Neural crest cell (in vitro differentiated cells): ENCODE data around the gene REN. TPM values are rescaled to one million over a fixed set of nuclear protein-coding genes. Genes with fewer than 3 reads are reported as not detected.

Experiments
- DNase-seq: peaks from one replicate; pipeline ENCODE4 v3.0.0; 2021; ENCODE audit warnings: low read depth, mixed read lengths, low spot score
- H3K27ac Mint-ChIP-seq: one replicate; pipeline ENCODE4 v1.8.0; 2021; ENCODE audit warnings: mild to moderate bottlenecking, mixed read lengths; ENCODE audit not compliant: unreplicated experiment
- H3K27me3 Mint-ChIP-seq: 2 replicates; pipeline ENCODE4 v1.8.0; 2021; ENCODE audit warnings: low read depth, mild to moderate bottlenecking, mixed read lengths
- H3K36me3 Mint-ChIP-seq: 2 replicates; pipeline ENCODE4 v1.8.0; 2021; ENCODE audit warnings: low read depth, mild to moderate bottlenecking, mixed read lengths
- H3K4me1 Mint-ChIP-seq: 2 replicates; pipeline ENCODE4 v1.8.0; 2021; ENCODE audit warnings: mixed read lengths
- H3K4me3 Mint-ChIP-seq: one replicate; pipeline ENCODE4 v1.8.0; 2021; ENCODE audit warnings: mild to moderate bottlenecking, mixed read lengths
- H3K9me3 Mint-ChIP-seq: 2 replicates; pipeline ENCODE4 v1.8.0; 2021; ENCODE audit warnings: mixed read lengths
- CTCF ChIP-seq: fragments of 200-600 bp; sonication (generic); conservative IDR thresholded peaks from 2 replicates; pipeline ENCODE4 v1.5.0; 2021; ENCODE audit warnings: antibody characterized with exemption, mild to moderate bottlenecking
- total RNA-seq: library from RNA; stranded (reverse); gene quantifications from 2 replicates; pipeline ENCODE4 v1.2.1, GENCODE V29; 2021

Gene REN
- total RNA-seq, 1 donor from 2014 or later, result not detected

- Mint-ChIP-seq H3K4me3 (no peak overlapping the region), H3K9me3 (peaks cover 4% of the 10 kb centered on the region), H3K27me3 (peaks cover 28% of the 10 kb centered on the region), H3K27ac (no peak overlapping the region), H3K4me1 (no peaks in the 10 kb centered on the region), H3K36me3 (no peaks in the 10 kb centered on the region)
- no peak for TF ChIP-seq CTCF
- DNase-seq, result no peak
These were observed 5.6 kb upstream of the REN start for GRCh38 chr1:204171751-204172178.

DNA sequence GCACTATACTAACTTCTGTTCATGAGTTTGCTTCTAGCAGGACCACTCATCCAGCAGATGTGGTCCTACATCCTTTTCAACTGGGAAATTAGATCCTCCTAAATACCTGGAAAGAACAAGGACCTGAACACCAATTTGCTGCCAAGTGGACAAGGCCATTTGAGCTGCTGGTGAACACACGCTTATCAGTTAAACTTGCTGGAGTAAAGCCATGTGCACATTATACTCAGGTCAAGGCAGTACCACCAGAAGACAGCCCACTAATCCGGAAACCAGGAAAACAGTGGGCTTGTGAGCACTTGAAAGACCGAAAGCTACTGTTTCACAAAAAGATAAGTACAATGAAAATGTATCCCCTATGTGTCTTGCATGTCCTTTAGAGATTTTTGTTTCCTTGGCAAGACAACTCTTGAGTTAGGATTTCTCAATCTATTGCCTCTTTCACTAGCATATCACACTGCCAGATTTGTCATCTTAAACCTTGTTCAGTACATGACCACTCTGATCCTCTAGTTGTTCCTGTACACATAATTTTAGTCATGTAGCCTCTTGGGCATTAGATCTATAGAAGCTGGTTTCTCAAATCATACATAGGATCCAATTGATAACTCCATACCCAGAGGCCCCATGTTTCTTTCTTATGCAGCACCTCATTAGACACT, 4.5 kb upstream of the REN start:
- H3K4me3 Mint-ChIP-seq, result no peak overlapping the region
- H3K36me3 Mint-ChIP-seq, result no peaks in the 10 kb centered on the region
- H3K9me3 Mint-ChIP-seq, result peaks cover 4% of the 10 kb centered on the region
- no peaks in the 10 kb centered on the region for H3K4me1 Mint-ChIP-seq
- H3K27me3 Mint-ChIP-seq, result peaks cover 28% of the 10 kb centered on the region
- TF ChIP-seq CTCF, result no peak
- no peak overlapping the region for H3K27ac Mint-ChIP-seq
- no peak for DNase-seq

DNA sequence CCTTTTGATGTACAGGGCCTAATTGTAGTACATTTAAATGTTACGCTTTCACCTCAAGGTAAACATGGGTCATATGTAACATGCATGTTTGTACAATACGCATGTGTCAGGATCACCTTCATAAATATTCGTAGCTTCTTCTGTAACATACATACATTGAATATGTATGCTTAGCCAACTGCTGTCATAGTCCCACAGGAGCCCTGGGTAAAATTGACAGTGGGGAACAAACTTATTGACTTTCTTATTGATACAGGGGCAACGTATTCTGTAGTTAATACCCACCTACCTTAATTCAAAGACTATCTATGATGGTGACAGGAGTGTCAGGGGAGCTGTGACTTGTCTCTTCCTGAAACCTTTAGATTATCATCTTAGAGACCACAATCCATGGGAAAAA, 3.7 kb upstream of the REN start:
- H3K9me3 Mint-ChIP-seq, result peaks cover 4% of the 10 kb centered on the region
- H3K27ac Mint-ChIP-seq, result no peak overlapping the region
- H3K4me1 Mint-ChIP-seq, result no peaks in the 10 kb centered on the region
- no peak for TF ChIP-seq CTCF
- no peak for DNase-seq
- no peak overlapping the region for H3K4me3 Mint-ChIP-seq
- H3K27me3 Mint-ChIP-seq, result peaks cover 28% of the 10 kb centered on the region
- H3K36me3 Mint-ChIP-seq, result no peaks in the 10 kb centered on the region

DNA sequence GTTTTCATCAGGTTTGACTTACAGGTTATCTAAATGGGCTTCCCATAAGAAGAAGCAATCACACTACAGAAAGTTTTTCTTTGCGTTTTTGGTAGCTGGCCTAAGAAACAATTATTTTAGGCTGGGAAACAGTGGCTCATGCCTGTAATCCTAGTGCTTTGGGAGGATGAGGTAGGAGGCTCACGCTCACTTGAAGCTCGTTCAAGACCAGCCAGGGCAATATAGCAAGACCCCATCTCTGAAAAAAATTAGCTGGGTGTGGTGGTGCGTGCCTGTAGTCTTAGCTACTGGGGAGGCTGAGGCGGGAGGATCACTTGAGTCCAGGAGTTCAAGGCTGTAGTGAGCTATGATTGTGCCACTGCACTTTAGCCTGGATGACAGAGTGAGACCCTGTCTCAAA, 1.6 kb upstream of the REN start:
- peaks cover 13% of the 10 kb centered on the region for H3K27me3 Mint-ChIP-seq
- H3K36me3 Mint-ChIP-seq, result no peaks in the 10 kb centered on the region
- DNase-seq, result no peak
- no peak overlapping the region for H3K4me3 Mint-ChIP-seq
- no peaks in the 10 kb centered on the region for H3K4me1 Mint-ChIP-seq
- peaks cover 4% of the 10 kb centered on the region for H3K9me3 Mint-ChIP-seq
- TF ChIP-seq CTCF, result no peak
- no peak overlapping the region for H3K27ac Mint-ChIP-seq

- DNase-seq, result peak; percentile 85
- no peaks in the 10 kb centered on the region for H3K9me3 Mint-ChIP-seq
- H3K27ac Mint-ChIP-seq, result peak overlapping the region; percentile 88
- peak overlapping the region; percentile 58 for H3K4me3 Mint-ChIP-seq
- H3K36me3 Mint-ChIP-seq, result no peaks in the 10 kb centered on the region
- peaks cover 6% of the 10 kb centered on the region for H3K4me1 Mint-ChIP-seq
- peaks cover 21% of the 10 kb centered on the region for H3K27me3 Mint-ChIP-seq
- peak; percentile 100 for TF ChIP-seq CTCF
These were observed 3.6 kb downstream of the REN start for GRCh38 chr1:204162494-204163074.
